Hepatocyte (in vitro differentiated cells): Measurements from ENCODE around the gene IGSF22.

Experiments used
- CTCF ChIP-seq: fragments of 200-600 bp; sonication (generic); IDR thresholded peaks from 2 replicates; pipeline ENCODE4 v1.5.1; 2016; ENCODE audit warnings: antibody characterized with exemption, mild to moderate bottlenecking; ENCODE audit not compliant: poor library complexity
- EZH2 ChIP-seq: fragments of 200-600 bp; sonication (generic); IDR thresholded peaks from 2 replicates; pipeline ENCODE4 v1.6.1; 2016; ENCODE audit warnings: antibody characterized with exemption, mild to moderate bottlenecking, borderline replicate concordance
- EZH2phosphoT487 ChIP-seq: fragments of 200-600 bp; sonication (generic); IDR thresholded peaks from one replicate; pipeline ENCODE4 v1.6.1; 2018; ENCODE audit warnings: antibody characterized with exemption, mild to moderate bottlenecking, low read depth, moderate library complexity; ENCODE audit not compliant: unreplicated experiment, severe bottlenecking

GRCh38 chr11:18774801-18775200 is 48.8 kb upstream of the IGSF22 start:
- TF ChIP-seq CTCF (no peak), EZH2 (no peak), EZH2phosphoT487 (no peak)
